Measurements from ENCODE around the gene SLC27A4. TPM values are rescaled to one million over a fixed set of nuclear protein-coding genes. Genes with fewer than 3 reads are reported as not detected.

Gene SLC27A4
- total and polyA plus RNA-seq, 11 donors: 10.7 to 48.8 (median 23.2) TPM

- Histone ChIP-seq H3K36me3 (peaks cover 0 to 37% (median 17%) of the 10 kb centered on the region in 9 donors), H3K4me3 (peak overlapping the region in 2 of 12 donors; percentile 95), H3K27ac (peak overlapping the region in 1 of 12 donors; percentile 91), H3K4me1 (peaks cover 0 to 29% (median 19%) of the 10 kb centered on the region in 12 donors), H3K27me3 (no peaks in the 10 kb centered on the region), H3K9me3 (no peaks in the 10 kb centered on the region)
- intact Hi-C loops (cut with DNase I): loop anchor here in 1 of 10 donors (5.0 kb wide), 1 partner anchor 40 kb away; no protein-coding TSS in a partner anchor
- TF ChIP-seq POLR2A (IDR thresholded peaks at IDR 0.05) (no peak), CTCF (IDR thresholded peaks at IDR 0.05) (no peak)
- DNase-seq (no peak), ATAC-seq (no peak)
- WGBS, 4 donors: 73 to 100% (median 95%) methylated on average over 1 of the region's 1 CpG
Measured at GRCh38 chr9:128372784-128373183, 32.5 kb downstream of the SLC27A4 start.

GRCh38 chr9:128374221-128374675 lies 33.9 kb downstream of the SLC27A4 start:
- Histone ChIP-seq H3K27me3 (no peaks in the 10 kb centered on the region), H3K36me3 (peaks cover 0 to 52% (median 31%) of the 10 kb centered on the region in 9 donors), H3K27ac (no peak overlapping the region), H3K4me3 (no peak overlapping the region), H3K9me3 (no peaks in the 10 kb centered on the region), H3K4me1 (peaks cover 0 to 29% (median 19%) of the 10 kb centered on the region in 12 donors)
- TF ChIP-seq CTCF (IDR thresholded peaks at IDR 0.05) (no peak), POLR2A (IDR thresholded peaks at IDR 0.05) (no peak)
- no peak for ATAC-seq
- 84 to 94% (median 87%) methylated on average over 7 to 9 of the region's 9 CpGs for WGBS, 4 donors
- intact Hi-C loops (cut with DNase I): loop anchor here in 1 of 10 donors (5.0 kb wide), 1 partner anchor 38 kb away; no protein-coding TSS in a partner anchor
- DNase-seq: no peak

- H3K4me3 ChIP-seq: no peak overlapping the region
Measured at GRCh38 chr9:128375865-128376264, 35.5 kb downstream of the SLC27A4 start.

GRCh38 chr9:128382261-128382660 lies 41.9 kb downstream of the SLC27A4 start:
- no peaks in the 10 kb centered on the region for H3K27me3 ChIP-seq
- H3K27ac ChIP-seq: no peak overlapping the region
- intact Hi-C loops (cut with DNase I): no loop called here
- peaks cover 0 to 83% (median 66%) of the 10 kb centered on the region in 9 donors for H3K36me3 ChIP-seq
- no peak overlapping the region for H3K4me3 ChIP-seq
- H3K9me3 ChIP-seq: no peaks in the 10 kb centered on the region
- ATAC-seq (no peak), DNase-seq (no peak)
- H3K4me1 ChIP-seq: peaks cover 0 to 10% (median 0%) of the 10 kb centered on the region in 12 donors
- 67 to 80% (median 75%) methylated on average over 6 of the region's 6 CpGs for WGBS, 4 donors
- no peak for TF ChIP-seq POLR2A (IDR thresholded peaks at IDR 0.05)
- TF ChIP-seq CTCF (IDR thresholded peaks at IDR 0.05): no peak

More at GRCh38 chr9:128375865-128376264, 35.5 kb downstream of the SLC27A4 start:
- DNase-seq (no peak), ATAC-seq (no peak)
- intact Hi-C loops (cut with DNase I): no loop called here
- peaks cover 0 to 64% (median 45%) of the 10 kb centered on the region in 9 donors for H3K36me3 ChIP-seq
- WGBS, 4 donors: 82 to 91% (median 83%) methylated on average over 5 of the region's 5 CpGs
- H3K9me3 ChIP-seq: no peaks in the 10 kb centered on the region
- no peaks in the 10 kb centered on the region for H3K27me3 ChIP-seq
- peaks cover 0 to 21% (median 12%) of the 10 kb centered on the region in 12 donors for H3K4me1 ChIP-seq
- TF ChIP-seq POLR2A (IDR thresholded peaks at IDR 0.05) (no peak), CTCF (IDR thresholded peaks at IDR 0.05) (no peak)
- no peak overlapping the region for H3K27ac ChIP-seq

Measured in heart left ventricle (tissue), 16 donors.